GM21390 (cell line): Measurements from ENCODE around the gene ALDH3A1.

Experiments used
- ATAC-seq: cut with Tn5 transposase; IDR thresholded peaks from one replicate; pipeline ENCODE4 v1.9.1; 2021; ENCODE audit not compliant: unreplicated experiment

The ALDH3A1 gene

GRCh38 chr17:19705771-19706770 lies 42.0 kb downstream of the ALDH3A1 start:
- no peak for ATAC-seq

GRCh38 chr17:19705201-19705600 lies 42.9 kb downstream of the ALDH3A1 start:
- no peak for ATAC-seq

GRCh38 chr17:19703828-19704613 lies 44.1 kb downstream of the ALDH3A1 start:
- no peak for ATAC-seq

- ATAC-seq: no peak
Measured at GRCh38 chr17:19703106-19703827, 44.8 kb downstream of the ALDH3A1 start.

- ATAC-seq: no peak
Measured at GRCh38 chr17:19702217-19702641, 45.9 kb downstream of the ALDH3A1 start.
